NCI-H128 (cell line): ENCODE data around the gene TNFAIP8L3.
"Not testable (repeated sequence)": the region's sequence is repeated elsewhere in the genome, so short reads cannot be mapped to it uniquely, and the experiment has no call there.

Experiments
- DNase-seq: peaks from one replicate; lab custom pipeline; 2025; ENCODE audit not compliant: unreplicated experiment; lab: John Stamatoyannopoulos, UW

Gene TNFAIP8L3

GRCh38 chr15:51094606-51095569, at the start of gene TNFAIP8L3:
Gene TNFAIP8L3, minus strand, starts transcription at chr15:51094906. Its CDS starts 311 bp downstream, at chr15:51094595.
- DNase-seq = no peak

- DNase-seq = no peak
Measured at GRCh38 chr15:51144021-51144532, 49.4 kb upstream of the TNFAIP8L3 start.

- DNase-seq = not testable (repeated sequence)
Measured at GRCh38 chr15:51140347-51140746, 45.6 kb upstream of the TNFAIP8L3 start.

- no peak for DNase-seq
Measured at GRCh38 chr15:51139091-51139490, 44.4 kb upstream of the TNFAIP8L3 start.

GRCh38 chr15:51137880-51138430, 43.2 kb upstream of the TNFAIP8L3 start:
- no peak for DNase-seq

- no peak for DNase-seq
Measured at GRCh38 chr15:51137024-51137423, 42.3 kb upstream of the TNFAIP8L3 start.

- DNase-seq = no peak
Measured at GRCh38 chr15:51135276-51135675, 40.6 kb upstream of the TNFAIP8L3 start.

- no peak for DNase-seq
Measured at GRCh38 chr15:51134416-51135199, 39.9 kb upstream of the TNFAIP8L3 start.

- DNase-seq = no peak
Measured at GRCh38 chr15:51133140-51133765, 38.5 kb upstream of the TNFAIP8L3 start.

- DNase-seq = no peak
Measured at GRCh38 chr15:51132384-51133139, 37.9 kb upstream of the TNFAIP8L3 start.

- DNase-seq = no peak
Measured at GRCh38 chr15:51131596-51132290, 37.0 kb upstream of the TNFAIP8L3 start.

- DNase-seq = no peak
Measured at GRCh38 chr15:51130344-51130743, 35.6 kb upstream of the TNFAIP8L3 start.

GRCh38 chr15:51129535-51130188, 35.0 kb upstream of the TNFAIP8L3 start:
- no peak for DNase-seq

- DNase-seq = no peak
Measured at GRCh38 chr15:51128701-51129100, 34.0 kb upstream of the TNFAIP8L3 start.

GRCh38 chr15:51126842-51127241, 32.1 kb upstream of the TNFAIP8L3 start:
- no peak for DNase-seq

- DNase-seq = not testable (repeated sequence)
Measured at GRCh38 chr15:51123002-51123401, 28.3 kb upstream of the TNFAIP8L3 start.

- no peak for DNase-seq
Measured at GRCh38 chr15:51121631-51122225, 27.0 kb upstream of the TNFAIP8L3 start.

- no peak for DNase-seq
Measured at GRCh38 chr15:51121118-51121517, 26.4 kb upstream of the TNFAIP8L3 start.

- DNase-seq = no peak
Measured at GRCh38 chr15:51119120-51119519, 24.4 kb upstream of the TNFAIP8L3 start.
